Dermis lymphatic vessel endothelial cell (primary cell): ENCODE measurements around the gene IFNE. TPM values are rescaled to one million over a fixed set of nuclear protein-coding genes. Genes with fewer than 3 reads are reported as not detected.

Experiments
- total RNA-seq: library from RNA; depleted of rRNA; stranded (reverse); fragments of >200 nt; gene quantifications from 2 replicates; pipeline ENCODE4 v1.2.1, GENCODE V29; 2014

Gene IFNE, protein sequence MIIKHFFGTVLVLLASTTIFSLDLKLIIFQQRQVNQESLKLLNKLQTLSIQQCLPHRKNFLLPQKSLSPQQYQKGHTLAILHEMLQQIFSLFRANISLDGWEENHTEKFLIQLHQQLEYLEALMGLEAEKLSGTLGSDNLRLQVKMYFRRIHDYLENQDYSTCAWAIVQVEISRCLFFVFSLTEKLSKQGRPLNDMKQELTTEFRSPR
- under 0.01 TPM in 1 of 2 replicates, not detected in the other for total RNA-seq

DNA sequence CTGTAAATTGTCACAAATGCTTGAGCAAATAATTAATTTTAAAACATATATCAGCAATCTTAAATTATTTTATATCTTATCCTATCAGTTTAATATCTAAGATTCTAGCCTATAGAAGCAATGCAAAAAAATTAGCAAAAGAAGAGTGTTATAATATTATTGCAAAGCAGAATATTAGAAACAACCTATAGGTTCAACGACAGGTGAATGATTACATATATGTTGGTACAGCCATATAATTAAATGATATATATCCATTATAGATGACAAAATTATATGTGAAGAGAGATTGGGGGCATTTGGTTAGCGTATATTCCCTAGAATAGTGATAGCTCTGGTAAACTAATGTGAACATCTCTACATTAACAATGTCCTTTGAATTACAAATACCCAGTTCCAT, at the start of gene IFNE:
Gene IFNE, minus strand, starts transcription at position 101 of the 400 bp plus-strand sequence. CDS start 619 bp downstream, outside the sequence.

DNA sequence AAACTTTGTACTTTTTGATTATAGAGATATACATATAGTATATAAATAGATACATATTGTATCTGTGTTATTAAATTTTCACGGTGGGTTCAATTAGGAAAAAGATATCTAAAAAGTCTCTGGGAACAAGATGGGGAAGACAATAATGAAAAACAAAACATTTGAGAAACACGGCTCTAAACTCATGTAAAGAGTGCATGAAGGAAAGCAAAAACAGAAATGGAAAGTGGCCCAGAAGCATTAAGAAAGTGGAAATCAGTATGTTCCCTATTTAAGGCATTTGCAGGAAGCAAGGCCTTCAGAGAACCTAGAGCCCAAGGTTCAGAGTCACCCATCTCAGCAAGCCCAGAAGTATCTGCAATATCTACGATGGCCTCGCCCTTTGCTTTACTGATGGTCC, 42.0 kb downstream of the IFNE start, which contains the start of gene IFNA1:
Gene IFNA1, plus strand, starts transcription at position 301 of the 400 bp plus-strand sequence. Its CDS starts 69 bp downstream, at position 370.

Other genes starting within 250 kb of the IFNE start
- not detected in 2 replicates for gene IFNA14, start 242.3 kb downstream of the IFNE start, total RNA-seq
- 0.09 TPM in 1 of 2 replicates, not detected in the other for gene IFNA5, start 177.0 kb downstream of the IFNE start, total RNA-seq
- 35.1 and 45.5 TPM in 2 replicates for gene KLHL9, start 146.9 kb downstream of the IFNE start, total RNA-seq
- gene IFNA6, start 131.4 kb downstream of the IFNE start, total RNA-seq: not detected in 2 replicates
- not detected in 2 replicates for gene IFNA13, start 114.3 kb downstream of the IFNE start, total RNA-seq
- not detected in 2 replicates for gene IFNA2, start 96.9 kb downstream of the IFNE start, total RNA-seq
- gene IFNA8, start 73.2 kb downstream of the IFNE start, total RNA-seq: not detected in 2 replicates
- not detected in 2 replicates for gene IFNA1, start 41.9 kb downstream of the IFNE start, total RNA-seq